Central memory CD8-positive, alpha-beta T cell (primary cell): ENCODE data around the gene ABCC10.
"Not testable (repeated sequence)": the region's sequence is repeated elsewhere in the genome, so short reads cannot be mapped to it uniquely, and the experiment has no call there.

ENCODE experiments used
- ATAC-seq: fragments of 150-1000 bp; cut with Tn5 transposase; replicated peaks from 2 replicates; pipeline ENCODE4 v1.10.0; 2022; ENCODE audit warnings: mild to moderate bottlenecking, moderate FRiP score, moderate number of reproducible peaks; ENCODE audit not compliant: poor library complexity, severe bottlenecking; ENCODE audit errors: extremely low read depth
- DNase-seq, 2 donors: peaks; one replicate each; pipeline ENCODE4 v3.0.0; 2021; ENCODE audit warnings: low spot score in 2 of 2
- H3K27ac Mint-ChIP-seq: one replicate; pipeline ENCODE4 v1.8.0; 2022; ENCODE audit warnings: low read depth, mild to moderate bottlenecking, moderate library complexity, mixed read lengths
- H3K27me3 Mint-ChIP-seq: one replicate; pipeline ENCODE4 v1.8.0; 2022; ENCODE audit warnings: mixed read lengths
- H3K36me3 Mint-ChIP-seq: one replicate; pipeline ENCODE4 v1.8.0; 2022; ENCODE audit warnings: mild to moderate bottlenecking, moderate library complexity, mixed read lengths; ENCODE audit not compliant: insufficient read depth
- H3K4me1 Mint-ChIP-seq: one replicate; pipeline ENCODE4 v1.8.0; 2022; ENCODE audit warnings: mixed read lengths
- H3K4me3 Mint-ChIP-seq: one replicate; pipeline ENCODE4 v1.8.0; 2022; ENCODE audit warnings: mild to moderate bottlenecking, moderate library complexity, mixed read lengths
- H3K9me3 Mint-ChIP-seq: one replicate; pipeline ENCODE4 v1.8.0; 2022; ENCODE audit warnings: mixed read lengths

Gene ABCC10

DNA sequence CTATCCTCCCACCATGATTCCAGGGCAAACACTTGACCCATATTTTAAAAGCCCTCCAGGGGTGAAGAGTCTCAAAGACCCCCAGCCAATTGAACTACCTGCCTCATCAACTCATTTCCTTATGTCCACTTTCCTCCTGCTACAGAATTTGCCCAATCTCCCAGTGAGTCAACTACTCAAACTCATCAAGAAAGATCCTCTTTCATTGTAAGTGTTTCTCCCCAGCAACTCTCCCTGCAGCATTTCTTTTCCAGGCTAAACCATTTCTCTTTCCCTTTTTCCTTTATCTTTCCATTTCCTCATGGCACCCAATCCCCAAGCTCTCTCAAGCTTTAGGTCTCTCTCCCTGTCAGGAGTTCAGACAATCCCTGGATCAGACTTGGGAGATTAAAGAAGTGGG, 26.5 kb downstream of the ABCC10 start:
- Mint-ChIP-seq H3K9me3 (no peaks in the 10 kb centered on the region), H3K27me3 (peaks cover 8% of the 10 kb centered on the region), H3K4me3 (peak overlapping the region; percentile 81), H3K27ac (peak overlapping the region; percentile 85), H3K4me1 (peaks cover 24% of the 10 kb centered on the region), H3K36me3 (peaks cover 13% of the 10 kb centered on the region)
- no peak for DNase-seq
- ATAC-seq: no peak

DNA sequence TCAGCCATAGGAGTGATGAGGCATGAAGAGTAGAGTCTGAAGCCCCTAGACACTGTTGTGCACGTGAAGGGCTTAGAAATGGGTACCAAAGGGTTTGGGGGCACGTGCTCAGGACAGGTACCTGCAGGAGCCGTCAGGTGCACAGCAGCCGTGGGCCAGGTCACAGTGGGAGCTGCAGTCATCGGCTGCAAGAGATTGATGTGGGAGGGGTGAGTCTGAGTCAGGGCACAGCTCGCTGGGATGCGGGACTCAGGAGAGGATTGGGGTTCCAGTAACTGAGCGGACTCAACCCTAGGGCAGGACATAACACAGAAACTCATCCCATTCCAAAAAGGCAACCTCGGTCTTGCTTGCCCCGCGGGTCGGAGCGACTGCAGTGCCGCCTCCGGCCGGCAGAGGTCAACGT, 27.0 kb downstream of the ABCC10 start:
- DNase-seq (peak; percentile 31 to 57), ATAC-seq (peak; percentile 44)
- Mint-ChIP-seq H3K4me1 (peaks cover 24% of the 10 kb centered on the region), H3K4me3 (peak overlapping the region; percentile 81), H3K27ac (peak overlapping the region; percentile 85), H3K36me3 (peaks cover 9% of the 10 kb centered on the region), H3K27me3 (peaks cover 8% of the 10 kb centered on the region), H3K9me3 (no peaks in the 10 kb centered on the region)

DNA sequence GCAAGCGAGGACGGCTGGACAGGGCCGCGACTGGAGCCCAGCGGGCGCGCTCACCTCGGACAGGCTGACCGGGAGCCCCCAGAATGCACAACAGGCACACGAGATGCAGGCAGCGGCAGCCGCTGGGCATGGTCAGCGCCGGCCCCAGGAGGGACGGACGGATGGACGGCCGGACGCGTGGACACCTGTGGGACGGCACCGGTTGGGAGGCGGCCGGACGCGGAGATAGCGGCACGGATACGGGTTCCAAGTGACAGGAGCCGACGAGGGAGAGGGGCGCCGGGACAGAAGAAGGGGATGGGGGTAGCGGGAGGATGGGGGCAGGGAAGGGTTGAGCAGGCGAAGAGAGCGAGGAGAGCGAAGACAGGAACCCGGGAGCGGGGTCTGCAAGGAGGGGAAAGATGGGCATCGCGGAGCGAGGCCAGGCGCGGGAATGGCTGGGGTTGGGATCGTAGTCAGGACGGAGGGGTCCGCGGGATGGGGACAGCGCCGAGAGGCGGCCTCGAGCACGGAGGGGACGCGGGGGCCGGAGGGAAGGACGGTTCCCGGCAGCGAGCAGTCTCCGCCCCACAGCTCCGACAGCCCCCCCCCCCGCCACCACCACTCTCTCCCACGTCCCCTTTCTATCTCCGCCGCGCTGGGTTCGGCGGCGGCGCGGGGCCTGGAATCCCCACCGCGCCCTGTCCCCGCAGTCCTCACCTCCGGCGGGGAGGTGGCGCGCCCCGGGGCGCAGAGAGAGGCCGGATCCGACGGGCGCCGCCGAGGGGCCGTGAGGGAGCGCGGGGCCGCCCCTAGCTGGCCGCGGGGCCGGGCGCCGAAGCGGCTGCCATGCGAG, 27.6 kb downstream of the ABCC10 start:
- ATAC-seq (peak; percentile 63), DNase-seq (no peak)
- H3K4me3 Mint-ChIP-seq: peak overlapping the region; percentile 81
- peaks cover 24% of the 10 kb centered on the region for H3K4me1 Mint-ChIP-seq
- peak overlapping the region; percentile 85 for H3K27ac Mint-ChIP-seq
- H3K9me3 Mint-ChIP-seq: no peaks in the 10 kb centered on the region
- H3K27me3 Mint-ChIP-seq: peaks cover 8% of the 10 kb centered on the region
- peaks cover 6% of the 10 kb centered on the region for H3K36me3 Mint-ChIP-seq

DNA sequence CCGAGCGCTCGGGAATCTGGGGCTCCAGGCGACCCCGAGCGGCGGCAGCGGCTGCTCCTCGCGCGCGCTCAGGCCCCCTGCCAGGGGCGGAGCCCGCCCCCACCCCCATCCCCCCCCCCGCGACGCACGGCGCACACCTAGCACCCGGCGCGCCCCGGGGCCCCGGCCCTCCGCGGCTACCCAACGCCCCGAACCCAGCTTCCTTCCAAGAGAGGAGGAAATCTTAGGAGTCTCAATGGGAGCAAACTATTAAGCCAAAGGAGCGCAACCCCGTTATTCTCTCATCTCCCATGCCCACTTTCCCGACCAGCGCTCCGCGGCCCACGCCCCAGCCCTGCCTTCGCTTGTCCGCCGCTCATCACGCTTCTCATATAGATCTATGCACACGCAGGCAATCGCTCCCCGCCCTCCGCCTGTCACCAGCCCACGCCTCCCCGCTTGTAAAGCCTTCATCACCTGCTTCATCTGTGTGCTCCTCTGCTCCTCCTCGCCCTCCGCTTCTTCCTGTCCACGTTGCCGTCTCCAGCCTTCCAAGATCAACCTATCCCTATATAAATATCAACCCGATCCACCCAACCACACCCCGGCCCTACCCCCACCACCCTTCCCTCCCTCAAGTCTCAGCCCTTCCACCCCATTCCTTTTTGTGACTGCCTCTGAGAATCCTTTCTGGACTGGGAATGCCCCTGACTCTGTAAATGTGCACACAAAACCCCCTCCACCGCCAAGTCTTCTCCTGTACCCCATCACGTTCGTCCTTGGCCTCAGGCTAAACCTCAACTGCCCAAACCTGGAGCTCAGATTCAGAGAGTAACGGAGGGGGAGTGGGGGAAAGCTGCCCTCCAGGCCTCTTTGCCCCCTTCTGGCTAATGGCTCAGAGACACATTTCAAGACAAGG, 28.4 kb downstream of the ABCC10 start, which contains the start of gene DLK2:
Gene DLK2, minus strand, starts transcription at position 18 of the 898 bp plus-strand sequence. CDS start 723 bp downstream, outside the sequence.
- H3K4me3 Mint-ChIP-seq: peak within 1 kb of the TSS; percentile 81
- peak within 1 kb of the TSS; percentile 85 for H3K27ac Mint-ChIP-seq
- ATAC-seq: peak; percentile 64
- H3K36me3 Mint-ChIP-seq: peaks cover 5% of the 10 kb centered on the region
- H3K9me3 Mint-ChIP-seq: no peaks in the 10 kb centered on the region
- DNase-seq: no peak
- peaks cover 24% of the 10 kb centered on the region for H3K4me1 Mint-ChIP-seq
- peaks cover 8% of the 10 kb centered on the region for H3K27me3 Mint-ChIP-seq

DNA sequence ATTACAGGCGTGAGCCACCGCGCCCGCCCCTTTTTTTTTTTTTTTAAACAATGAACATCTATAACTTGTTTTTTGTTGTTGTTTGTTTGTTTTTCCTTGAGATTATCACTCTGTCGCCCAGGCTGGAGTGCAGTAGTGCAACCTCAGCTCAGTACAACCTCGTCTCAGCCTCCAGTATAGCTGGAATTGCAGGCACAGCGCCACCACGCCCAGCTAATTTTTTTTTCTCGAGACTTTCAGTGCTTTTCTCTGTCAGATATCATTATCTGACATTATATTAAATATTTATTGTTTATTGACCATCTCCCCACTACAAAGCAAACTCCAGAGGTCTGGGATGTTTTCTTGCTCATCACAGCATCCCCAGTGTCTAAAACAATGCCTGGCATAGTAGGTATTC, 30.3 kb downstream of the ABCC10 start:
- Mint-ChIP-seq H3K27ac (no peak overlapping the region), H3K27me3 (peaks cover 21% of the 10 kb centered on the region), H3K36me3 (peaks cover 5% of the 10 kb centered on the region), H3K9me3 (no peaks in the 10 kb centered on the region), H3K4me1 (peaks cover 24% of the 10 kb centered on the region), H3K4me3 (no peak overlapping the region)
- DNase-seq (no peak), ATAC-seq (no peak)

DNA sequence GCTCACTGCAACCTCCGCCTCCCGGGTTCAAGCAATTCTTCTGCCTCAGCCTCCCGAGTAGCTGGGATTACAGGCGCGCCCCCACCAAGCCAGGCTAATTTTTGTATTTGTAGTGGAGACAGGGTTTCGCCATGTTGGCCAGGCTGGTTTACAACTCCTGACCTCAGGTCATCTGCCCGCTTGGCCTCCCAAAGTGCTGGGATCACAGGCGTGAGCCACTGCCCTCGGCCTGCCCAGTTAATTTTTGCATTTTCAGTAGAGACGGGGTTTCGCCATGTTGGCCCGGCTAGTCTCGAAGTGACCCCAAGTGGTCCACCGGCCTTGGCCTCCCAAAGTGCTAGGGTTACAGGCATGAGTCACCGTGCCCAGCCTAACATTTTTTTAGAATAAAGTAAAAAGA, 30.8 kb downstream of the ABCC10 start:
- not testable (repeated sequence) for H3K9me3 Mint-ChIP-seq, H3K27ac Mint-ChIP-seq, ATAC-seq, DNase-seq, H3K36me3 Mint-ChIP-seq, H3K4me3 Mint-ChIP-seq
- peaks cover 27% of the 10 kb centered on the region for H3K27me3 Mint-ChIP-seq
- peaks cover 24% of the 10 kb centered on the region for H3K4me1 Mint-ChIP-seq

DNA sequence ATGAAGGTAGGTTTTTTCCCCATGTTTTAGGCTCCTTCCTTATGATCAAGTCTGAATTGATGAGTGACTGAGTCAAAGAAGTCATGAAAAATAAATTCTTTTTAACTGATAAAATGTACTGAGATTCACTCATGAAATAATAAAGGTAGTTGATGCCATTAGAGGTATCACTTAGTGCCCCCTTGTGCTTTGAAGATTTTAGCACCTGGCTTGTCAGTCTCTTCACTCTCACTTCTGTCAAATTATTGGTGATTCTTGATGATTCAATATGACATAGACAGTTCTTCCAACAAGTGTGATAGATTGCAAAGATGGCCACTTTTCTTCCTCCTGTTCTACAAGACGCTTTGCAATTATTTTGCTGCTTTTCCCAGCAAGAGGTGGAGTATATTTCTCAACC, 32.2 kb downstream of the ABCC10 start:
- Mint-ChIP-seq H3K27ac (no peak overlapping the region), H3K4me3 (no peak overlapping the region), H3K36me3 (peaks cover 2% of the 10 kb centered on the region), H3K9me3 (no peaks in the 10 kb centered on the region), H3K4me1 (peaks cover 18% of the 10 kb centered on the region), H3K27me3 (peaks cover 31% of the 10 kb centered on the region)
- DNase-seq (no peak), ATAC-seq (no peak)

DNA sequence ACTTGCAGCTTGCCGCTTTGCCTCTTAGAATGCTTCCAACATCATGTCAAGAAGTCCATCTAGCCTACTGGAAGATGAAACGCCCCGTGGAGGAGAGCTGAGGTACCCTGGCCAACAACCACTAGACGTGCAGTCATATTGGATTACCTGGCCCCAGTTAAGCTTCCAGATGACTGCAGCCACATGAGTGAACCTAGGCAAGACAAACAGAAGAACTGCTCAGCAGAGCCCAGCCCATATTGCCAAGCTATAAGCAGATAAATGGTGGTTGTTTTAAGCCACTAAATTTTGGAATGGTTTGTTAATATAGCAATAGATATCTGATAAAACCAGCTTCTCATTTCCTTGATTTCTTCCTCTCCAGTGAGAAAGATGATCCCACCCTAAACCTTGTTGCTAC, 32.7 kb downstream of the ABCC10 start:
- no peak overlapping the region for H3K27ac Mint-ChIP-seq
- H3K9me3 Mint-ChIP-seq: no peaks in the 10 kb centered on the region
- H3K27me3 Mint-ChIP-seq: peaks cover 31% of the 10 kb centered on the region
- H3K4me3 Mint-ChIP-seq: no peak overlapping the region
- H3K36me3 Mint-ChIP-seq: peaks cover 2% of the 10 kb centered on the region
- no peak for ATAC-seq
- peaks cover 14% of the 10 kb centered on the region for H3K4me1 Mint-ChIP-seq
- DNase-seq: no peak

DNA sequence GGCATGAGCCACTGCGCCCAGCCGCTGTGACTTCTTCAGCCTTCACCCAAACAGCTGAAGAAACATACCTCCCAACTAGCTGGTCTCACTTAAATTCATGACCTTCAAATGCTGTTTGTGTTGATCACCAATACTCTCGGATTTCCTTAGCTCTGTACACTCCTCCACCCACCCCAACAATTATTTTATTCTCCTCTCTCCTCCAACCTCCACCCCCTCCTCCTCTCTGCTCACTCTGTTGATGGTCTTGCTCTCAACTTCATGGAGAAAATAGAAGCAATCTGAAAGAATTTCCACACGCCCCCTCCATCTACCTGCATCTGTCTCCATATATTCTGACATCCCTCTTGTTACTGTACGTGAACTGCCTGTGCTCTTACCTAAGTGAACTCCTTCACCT, 34.6 kb downstream of the ABCC10 start:
- H3K27me3 Mint-ChIP-seq: peaks cover 33% of the 10 kb centered on the region
- peaks cover 2% of the 10 kb centered on the region for H3K36me3 Mint-ChIP-seq
- H3K9me3 Mint-ChIP-seq: no peaks in the 10 kb centered on the region
- H3K27ac Mint-ChIP-seq: no peak overlapping the region
- DNase-seq (no peak), ATAC-seq (no peak)
- peaks cover 1% of the 10 kb centered on the region for H3K4me1 Mint-ChIP-seq
- H3K4me3 Mint-ChIP-seq: no peak overlapping the region

DNA sequence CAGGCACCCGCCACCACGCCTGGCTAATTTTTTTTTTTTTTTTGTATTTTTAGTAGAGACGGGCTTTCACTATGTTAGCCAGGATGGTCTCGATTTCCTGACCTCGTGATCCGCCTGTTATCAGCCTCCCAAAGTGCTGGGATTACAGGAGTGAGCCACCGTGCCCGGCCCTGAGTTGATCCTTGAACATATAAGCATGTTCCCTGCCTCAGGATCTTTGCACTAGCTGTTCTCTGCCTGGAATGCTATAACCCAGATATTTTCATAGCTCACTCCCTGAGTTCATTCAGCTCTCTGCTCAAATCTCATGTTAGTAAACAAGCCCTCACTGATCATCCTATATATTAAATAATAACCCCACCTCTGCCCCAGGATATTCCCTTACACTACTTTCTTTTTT, 37.0 kb downstream of the ABCC10 start:
- H3K4me1 Mint-ChIP-seq: no peaks in the 10 kb centered on the region
- DNase-seq (no peak), ATAC-seq (no peak)
- peaks cover 2% of the 10 kb centered on the region for H3K36me3 Mint-ChIP-seq
- no peak overlapping the region for H3K4me3 Mint-ChIP-seq
- no peak overlapping the region for H3K27ac Mint-ChIP-seq
- no peaks in the 10 kb centered on the region for H3K9me3 Mint-ChIP-seq
- peaks cover 54% of the 10 kb centered on the region for H3K27me3 Mint-ChIP-seq

DNA sequence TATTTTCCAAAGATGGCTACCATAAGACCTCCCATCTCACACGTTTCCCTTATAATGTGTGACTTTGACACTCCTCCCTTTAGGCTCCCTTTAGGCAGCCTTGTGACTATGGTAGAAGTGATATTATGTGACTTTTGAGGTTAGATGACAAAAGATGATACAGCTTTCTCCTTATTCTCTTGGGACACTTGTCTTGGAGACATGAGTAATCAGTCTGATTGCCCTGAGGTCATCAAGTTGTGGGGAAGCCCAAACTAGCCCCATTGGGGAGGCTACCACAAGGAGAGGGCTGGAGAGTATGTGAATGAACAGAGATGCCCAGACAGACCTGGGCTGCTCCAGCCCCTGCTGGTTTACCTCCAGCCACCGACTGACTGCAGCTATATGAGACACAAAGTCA, 38.6 kb downstream of the ABCC10 start:
- no peaks in the 10 kb centered on the region for H3K4me1 Mint-ChIP-seq
- DNase-seq (no peak), ATAC-seq (no peak)
- no peak overlapping the region for H3K27ac Mint-ChIP-seq
- H3K9me3 Mint-ChIP-seq: no peaks in the 10 kb centered on the region
- peaks cover 60% of the 10 kb centered on the region for H3K27me3 Mint-ChIP-seq
- no peak overlapping the region for H3K4me3 Mint-ChIP-seq
- peaks cover 2% of the 10 kb centered on the region for H3K36me3 Mint-ChIP-seq

DNA sequence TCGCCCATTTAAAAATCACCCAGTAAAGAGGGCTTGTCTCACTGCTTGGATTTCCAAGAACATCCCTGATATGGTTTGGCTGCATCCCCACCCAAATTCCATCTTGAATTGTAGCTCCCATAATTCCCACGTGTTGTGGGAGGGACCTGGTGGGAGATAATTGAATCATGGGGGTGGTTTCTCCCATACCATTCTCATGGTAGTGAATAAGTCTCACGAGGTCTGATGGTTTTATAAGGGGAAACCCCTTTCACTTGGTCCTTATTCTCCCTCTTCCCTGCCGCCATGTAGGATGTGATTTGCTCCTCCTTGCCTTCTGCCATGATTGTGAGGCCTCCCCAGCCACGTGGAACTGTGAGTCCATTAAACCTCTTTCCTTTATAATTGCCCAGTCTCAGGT, 39.9 kb downstream of the ABCC10 start:
- DNase-seq, ATAC-seq, H3K27ac Mint-ChIP-seq, H3K4me1 Mint-ChIP-seq, H3K36me3 Mint-ChIP-seq, H3K9me3 Mint-ChIP-seq, H3K4me3 Mint-ChIP-seq: not testable (repeated sequence)
- peaks cover 50% of the 10 kb centered on the region for H3K27me3 Mint-ChIP-seq
